K562 (cell line): ENCODE data around the gene UNC45A. TPM values are rescaled to one million over a fixed set of nuclear protein-coding genes. Genes with fewer than 3 reads are reported as not detected.
"Not testable (repeated sequence)": the region's sequence is repeated elsewhere in the genome, so short reads cannot be mapped to it uniquely, and the experiment has no call there.

ENCODE experiments used
- ATAC-seq: fragments of 200-7000 bp; cut with Tn5 transposase; 3 replicates; pipeline ENCODE4 v1.9.1; 2020; ENCODE audit warnings: moderate library complexity
- BruUV-seq: library from RNA; stranded (reverse); fragments of 400-500 nt; replicated peaks from 2 replicates; lab custom pipeline; 2021; lab: Mats Ljungman, UMichigan
- CTCF ChIA-PET: fragments of 300-600 bp; formaldehyde crosslinking; extraction: SDS; loops from one replicate; lab custom pipeline; 2021; ENCODE audit warnings: low intra/inter-chr PET ratio; lab: Yijun Ruan, JAX
- POLR2A ChIA-PET: fragments of 300-600, 350-650 bp; sonication (Branson Sonifier 250); formaldehyde crosslinking; extraction: SDS; loops from one replicate; lab custom pipeline; 2021; ENCODE audit warnings: antibody characterized with exemption, inconsistent platforms; lab: Yijun Ruan, JAX
- DNase-seq, 4 experiments: peaks; one replicate each; pipeline versions ENCODE4 v3.0.0 to v3.0.0-alpha.2; 2011 to 2018; ENCODE audit warnings: low spot score in 3 of 4, mixed read lengths in 3 of 4; ENCODE audit errors: extremely low read depth in 1 of 4
- FAIRE-seq: peaks from 2 replicates; lab custom pipeline; 2011; peaks lifted over from hg19 to GRCh38; lab: Jason Lieb, UNC
- H2AFZ ChIP-seq: 2 replicates; pipeline ENCODE4 v1.6.0; 2011; ENCODE audit warnings: low read depth, low read length, control low read depth, inconsistent platforms
- H3K27ac ChIP-seq: fragments of 200-600 bp; 3 replicates; pipeline ENCODE4 v1.8.0; 2011; ENCODE audit warnings: low read depth, mild to moderate bottlenecking, control low read depth, inconsistent platforms, low read length, moderate library complexity, mixed read lengths; ENCODE audit errors: extremely low read depth
- H3K27me3 ChIP-seq, 2 experiments: fragments of 300-600 bp in 1 of 2; 2 replicates in 1 of 2; 3 replicates in 1 of 2; pipeline versions ENCODE4 v1.6.0 to v1.8.0; 2011; ENCODE audit warnings: inconsistent platforms in 2 of 2, low read length in 2 of 2, mild to moderate bottlenecking in 1 of 2, mixed read lengths in 1 of 2, moderate library complexity in 1 of 2; ENCODE audit not compliant: control insufficient read depth in 2 of 2, insufficient read depth in 2 of 2
- H3K36me3 ChIP-seq: fragments of 300-600 bp; 3 replicates; pipeline ENCODE4 v1.8.0; 2011; ENCODE audit warnings: mild to moderate bottlenecking, low read length, inconsistent platforms; ENCODE audit not compliant: control insufficient read depth, insufficient read depth
- H3K4me1 ChIP-seq, 2 experiments: fragments of 200-600 bp in 1 of 2; replicated peaks in 1 of 2; 2 replicates in 1 of 2; 3 replicates in 1 of 2; pipeline versions ENCODE4 v1.5.1 to v1.8.0; 2011; ENCODE audit warnings: inconsistent platforms in 2 of 2, low read length in 2 of 2, mild to moderate bottlenecking in 1 of 2, mixed read lengths in 1 of 2, moderate library complexity in 1 of 2; ENCODE audit not compliant: control insufficient read depth in 2 of 2, insufficient read depth in 2 of 2
- H3K4me2 ChIP-seq: 2 replicates; pipeline ENCODE4 v1.6.1; 2011; ENCODE audit warnings: low read length, control low read depth, inconsistent platforms, mixed read lengths; ENCODE audit not compliant: insufficient read depth
- H3K4me3 ChIP-seq: fragments of 200-600 bp; sonication (generic), shearing (Covaris generic); 2 replicates; pipeline ENCODE4 v1.5.1; 2016; ENCODE audit warnings: control low read depth, inconsistent platforms
- H3K79me2 ChIP-seq: fragments of 200-600 bp; 3 replicates; pipeline ENCODE4 v1.8.0; 2011; ENCODE audit warnings: low read length, inconsistent platforms; ENCODE audit not compliant: control insufficient read depth, insufficient read depth
- H3K9ac ChIP-seq, 2 experiments: 2 replicates each; pipeline versions ENCODE4 v1.6.0 to v1.6.1; 2011; ENCODE audit warnings: low read depth in 2 of 2, low read length in 2 of 2, control low read depth in 1 of 2, inconsistent platforms in 1 of 2, mild to moderate bottlenecking in 1 of 2, mixed read lengths in 1 of 2; ENCODE audit not compliant: insufficient read depth in 1 of 2
- H3K9me1 ChIP-seq: one replicate; pipeline ENCODE4 v1.6.0; 2011; ENCODE audit warnings: inconsistent platforms, mild to moderate bottlenecking, low read length, moderate library complexity; ENCODE audit not compliant: control insufficient read depth, insufficient read depth
- H3K9me3 ChIP-seq: replicated peaks from 2 replicates; pipeline ENCODE4 v1.5.1; 2011; ENCODE audit warnings: low read depth, low read length, inconsistent platforms; ENCODE audit not compliant: control insufficient read depth, insufficient read depth
- H4K20me1 ChIP-seq: replicated peaks from 2 replicates; pipeline ENCODE4 v1.6.1; 2011; ENCODE audit warnings: low read length, inconsistent platforms, mixed read lengths; ENCODE audit not compliant: control insufficient read depth, insufficient read depth
- HDAC6 ChIP-seq: IDR thresholded peaks from 2 replicates; pipeline ENCODE4 v1.6.1; 2012; ENCODE audit warnings: low read depth, mild to moderate bottlenecking, control low read depth, inconsistent platforms, low read length, moderate library complexity
- MBD2 ChIP-seq: sonication (generic); IDR thresholded peaks from 2 replicates; pipeline ENCODE4 v1.6.1; 2016; ENCODE audit warnings: low read depth, borderline replicate concordance
- NFIC ChIP-seq: fragments of 450-650 bp; IDR thresholded peaks from 2 replicates; pipeline ENCODE4 v1.6.1; 2017; ENCODE audit warnings: mild to moderate bottlenecking, inconsistent platforms
- NFIX ChIP-seq: fragments of 250-450 bp; sonication (Bioruptor Pico); IDR thresholded peaks from 2 replicates; pipeline ENCODE4 v1.4.0; 2020; ENCODE audit warnings: low read depth, mild to moderate bottlenecking, moderate library complexity
- POLR2G ChIP-seq: fragments of 200-400 bp; formaldehyde crosslinking; IDR thresholded peaks from 2 replicates; pipeline ENCODE4 v1.6.1; 2017; ENCODE audit warnings: low read depth, mild to moderate bottlenecking, antibody characterized with exemption, low read length, moderate library complexity
- RBM14 ChIP-seq: fragments of 200-400 bp; formaldehyde crosslinking; IDR thresholded peaks from 2 replicates; pipeline ENCODE4 v1.6.1; 2018; ENCODE audit warnings: low read depth, mild to moderate bottlenecking, low read length, moderate library complexity, borderline replicate concordance; ENCODE audit not compliant: insufficient read depth
- WGBS: fragments of 100-300 bp; shearing (Covaris generic); methylation state at CpG from one replicate; pipeline ENCODE4 v1.1.6; 2016; ENCODE audit warnings: low coverage, mixed read lengths; ENCODE audit not compliant: insufficient coverage; ENCODE audit errors: missing lambda C conversion rate; 5-methylcytosine and 5-hydroxymethylcytosine counted together
- in situ Hi-C: fragments of 300-500 bp; cut with MboI; formaldehyde crosslinking; loops from 4 replicates; pipeline ENCODE4 v1.15.0; 2018; ENCODE audit warnings: inconsistent platforms, mixed read lengths
- intact Hi-C: fragments of 100-400 bp; cut with micrococcal nuclease; formaldehyde crosslinking; loops from 2 replicates; pipeline ENCODE4 v1.14.2; 2022
- polyA plus RNA-seq, 8 experiments: library from polyadenylated mRNA; depleted of rRNA in 4 of 8; stranded (reverse) in 5 of 8; unstranded in 3 of 8; fragments of >200 nt; fragmentation: Nextera tagmentation in 2 of 8; fragmentation: Illumina TruSeq in 1 of 8; extraction: Ambion mirVana in 2 of 8; extraction: Trizol in 1 of 8; gene quantifications; 2 replicates each; pipeline versions ENCODE4 v1.2.1 to v1.2.3, GENCODE V29; 2011 to 2014; ENCODE audit warnings: inconsistent platforms in 1 of 8, missing spikeins in 1 of 8
- total RNA-seq, 7 experiments: library from RNA; depleted of rRNA in 6 of 7; stranded (reverse); fragments of >200 nt in 6 of 7; fragmentation: Illumina TruSeq in 2 of 7; extraction: Trizol in 2 of 7; gene quantifications; 2 replicates each; pipeline versions ENCODE4 v1.2.1 to v1.2.3, GENCODE V29; 2011 to 2021; ENCODE audit warnings: low replicate concordance in 1 of 7
- TF ChIP-seq, protein P1 (sequence below): fragments of 250-450 bp; sonication (Bioruptor Pico); IDR thresholded peaks from 2 replicates; pipeline ENCODE4 v1.9.0; 2021; ENCODE audit warnings: mild to moderate bottlenecking
- TF ChIP-seq, protein P2 (sequence below): fragments of 250-450 bp; sonication (Bioruptor Pico); IDR thresholded peaks from 2 replicates; pipeline ENCODE4 v1.8.0; 2022; ENCODE audit warnings: moderate library complexity, mild to moderate bottlenecking, inconsistent platforms

UNC45A gene
- total and polyA plus RNA-seq, 9 of the 15 experiments (the other 6 are each of a cell fraction or from before 2014, with no cell fraction given) = 22.4 to 79.3 (median 43.7) TPM

DNA sequence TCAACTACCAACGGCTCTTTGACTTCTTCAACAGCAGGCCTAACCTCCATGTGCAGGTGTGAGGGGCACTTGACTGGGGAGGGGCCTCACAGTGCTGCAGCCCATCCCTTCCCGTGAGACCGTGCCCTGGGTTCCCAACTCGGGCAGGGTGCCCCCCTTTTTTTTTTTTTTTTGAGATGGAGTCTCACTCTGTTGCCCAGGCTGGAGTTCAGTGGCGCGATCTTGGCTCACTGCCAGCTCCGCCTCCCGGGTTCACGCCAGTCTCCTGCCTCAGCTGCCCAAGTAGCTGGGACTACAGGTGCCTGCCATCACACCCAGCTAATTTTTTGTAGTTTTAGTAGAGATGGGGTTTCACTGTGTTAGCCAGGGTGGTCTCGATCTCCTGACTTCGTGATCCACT lies 25.6 kb upstream of the UNC45A start:
- H3K9ac ChIP-seq, H3K4me3 ChIP-seq, DNase-seq, H3K27me3 ChIP-seq, H3K27ac ChIP-seq, H4K20me1 ChIP-seq, CTCF ChIA-PET, H3K9me3 ChIP-seq, ATAC-seq, BruUV-seq, FAIRE-seq, intact Hi-C loops, H3K9me1 ChIP-seq, H2AFZ ChIP-seq, in situ Hi-C loops, H3K4me2 ChIP-seq: not testable (repeated sequence)
- H3K79me2 ChIP-seq = peaks cover 27% of the 10 kb centered on the region
- peak; percentile 93 for TF ChIP-seq NFIC
- peak; percentile 28; the same call in 1 of the 2 replicates for TF ChIP-seq POLR2G
- peak; percentile 59; the same call in 1 of the 2 replicates for TF ChIP-seq NFIX (CRISPR knock-in tag)
- POLR2A ChIA-PET = interaction anchor here (0.7 to 1.4 kb wide), 3 partner anchors 9 to 17 kb away, joined by 3 to 8 read pairs (median 4); no protein-coding TSS in a partner anchor
- H3K4me1 ChIP-seq = peaks cover 5 to 52% of the 10 kb centered on the region in 2 experiments; a peak in 4 of 5 replicates
- H3K36me3 ChIP-seq = peaks cover 95% of the 10 kb centered on the region
- 96% methylated on average over 8 of the region's 11 CpGs for WGBS

DNA sequence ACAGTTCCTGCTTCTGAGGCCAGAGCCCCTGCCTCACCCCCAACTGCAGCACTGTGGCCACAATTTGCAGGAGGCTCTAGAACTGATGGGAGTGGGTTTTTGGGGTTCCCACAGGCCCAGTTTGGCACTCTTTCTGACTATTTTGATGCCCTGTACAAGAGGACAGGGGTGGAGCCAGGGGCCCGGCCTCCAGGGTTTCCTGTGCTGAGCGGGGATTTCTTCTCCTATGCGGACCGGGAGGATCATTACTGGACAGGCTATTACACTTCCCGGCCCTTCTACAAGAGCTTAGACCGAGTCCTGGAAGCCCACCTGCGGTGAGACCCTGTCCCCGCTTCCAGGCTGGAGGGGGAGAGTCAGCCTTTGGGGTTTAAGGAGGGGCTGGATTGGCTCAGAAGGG lies 25.1 kb upstream of the UNC45A start:
- Histone ChIP-seq H3K4me3 (no peak overlapping the region), H3K4me2 (no peak overlapping the region), H3K9ac (0 out of 4 replicates have a peak overlapping the region, but pooled peaks of 1 of the 2 experiments have one; percentile 43), H2AFZ (no peak overlapping the region), H3K9me3 (no peaks in the 10 kb centered on the region), H3K79me2 (peaks cover 22% of the 10 kb centered on the region), H4K20me1 (no peaks in the 10 kb centered on the region), H3K36me3 (peaks cover 96% of the 10 kb centered on the region), H3K27me3 (no peaks in the 10 kb centered on the region), H3K27ac (no peak overlapping the region), H3K9me1 (peaks cover 4% of the 10 kb centered on the region), H3K4me1 (peaks cover 3 to 51% of the 10 kb centered on the region in 2 experiments; a peak in 4 of 5 replicates)
- WGBS = 97% methylated on average over 7 of the region's 8 CpGs
- BruUV-seq = no TSS peak
- intact Hi-C loops (no loop called here), in situ Hi-C loops (no loop called here)
- ChIA-PET POLR2A (interaction anchor here (0.5 to 2.3 kb wide), 4 partner anchors 8 to 170 kb away, joined by 3 to 17 read pairs (median 4); no protein-coding TSS in a partner anchor), CTCF (no interaction called here)
- FAIRE-seq (no peak), DNase-seq (no peak), ATAC-seq (no peak)
- TF ChIP-seq HDAC6 (no peak), MBD2 (no peak), RBM14 (no peak)
- TF ChIP-seq, protein P1, sequence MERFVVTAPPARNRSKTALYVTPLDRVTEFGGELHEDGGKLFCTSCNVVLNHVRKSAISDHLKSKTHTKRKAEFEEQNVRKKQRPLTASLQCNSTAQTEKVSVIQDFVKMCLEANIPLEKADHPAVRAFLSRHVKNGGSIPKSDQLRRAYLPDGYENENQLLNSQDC (CRISPR knock-in tag) = no peak
- TF ChIP-seq, protein P2, sequence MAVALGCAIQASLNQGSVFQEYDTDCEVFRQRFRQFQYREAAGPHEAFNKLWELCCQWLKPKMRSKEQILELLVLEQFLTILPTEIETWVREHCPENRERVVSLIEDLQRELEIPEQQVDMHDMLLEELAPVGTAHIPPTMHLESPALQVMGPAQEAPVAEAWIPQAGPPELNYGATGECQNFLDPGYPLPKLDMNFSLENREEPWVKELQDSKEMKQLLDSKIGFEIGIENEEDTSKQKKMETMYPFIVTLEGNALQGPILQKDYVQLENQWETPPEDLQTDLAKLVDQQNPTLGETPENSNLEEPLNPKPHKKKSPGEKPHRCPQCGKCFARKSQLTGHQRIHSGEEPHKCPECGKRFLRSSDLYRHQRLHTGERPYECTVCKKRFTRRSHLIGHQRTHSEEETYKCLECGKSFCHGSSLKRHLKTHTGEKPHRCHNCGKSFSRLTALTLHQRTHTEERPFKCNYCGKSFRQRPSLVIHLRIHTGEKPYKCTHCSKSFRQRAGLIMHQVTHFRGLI (CRISPR knock-in tag) = no peak
